Activated B cell treated with CpG ODN at 0.5 μM for 24 hours (primary cell): ENCODE data around the gene FLNB. TPM values are rescaled to one million over a fixed set of nuclear protein-coding genes. Genes with fewer than 3 reads are reported as not detected.

Source experiments
- ATAC-seq: fragments of 200-7000 bp; cut with Tn5 transposase; one replicate; pipeline ENCODE4 v1.10.0; 2021; ENCODE audit warnings: low read depth, mild to moderate bottlenecking, moderate library complexity
- CTCF ChIA-PET: fragments of 350-600 bp; sonication (Branson Sonifier 250); formaldehyde crosslinking; loops from one replicate; lab custom pipeline; 2021; ENCODE audit warnings: antibody characterized with exemption; lab: Charles Lee
- POLR2A ChIA-PET: fragments of 350-600 bp; sonication (Branson Sonifier 250); formaldehyde crosslinking; loops from one replicate; lab custom pipeline; 2021; ENCODE audit warnings: antibody characterized with exemption; lab: Charles Lee
- DNase-seq: peaks from one replicate; pipeline ENCODE4 v3.0.0; 2022
- H3K27ac Mint-ChIP-seq: one replicate; pipeline ENCODE4 v1.8.0; 2020; ENCODE audit warnings: mixed read lengths
- H3K27me3 Mint-ChIP-seq: one replicate; pipeline ENCODE4 v1.8.0; 2021; ENCODE audit warnings: mixed read lengths
- H3K36me3 Mint-ChIP-seq: one replicate; pipeline ENCODE4 v1.8.0; 2021; ENCODE audit warnings: low read depth, mixed read lengths
- H3K4me1 Mint-ChIP-seq: one replicate; pipeline ENCODE4 v1.8.0; 2021; ENCODE audit warnings: mixed read lengths
- H3K4me3 Mint-ChIP-seq: one replicate; pipeline ENCODE4 v1.8.0; 2020; ENCODE audit warnings: mild to moderate bottlenecking, mixed read lengths
- H3K9me3 Mint-ChIP-seq: one replicate; pipeline ENCODE4 v1.8.0; 2020; ENCODE audit warnings: mixed read lengths
- CTCF ChIP-seq: fragments of 200-600 bp; IDR thresholded peaks from one replicate; pipeline ENCODE4 v1.8.0; 2022; ENCODE audit warnings: antibody characterized with exemption, mild to moderate bottlenecking
- intact Hi-C: fragments of 100-400 bp; cut with micrococcal nuclease; formaldehyde crosslinking; loops from one replicate; pipeline ENCODE4 v1.15.1; 2024
- total RNA-seq: library from RNA; stranded (reverse); gene quantifications from 2 replicates; pipeline ENCODE4 v1.2.3, GENCODE V29; 2022

Gene FLNB
- total RNA-seq, 1 donor from 2014 or later = 16.7 TPM

GRCh38 chr3:57999417-58000115 is 8.7 kb upstream of the FLNB start:
- ATAC-seq (no peak), DNase-seq (no peak)
- no peak overlapping the region for H3K27ac Mint-ChIP-seq
- H3K9me3 Mint-ChIP-seq = no peaks in the 10 kb centered on the region
- intact Hi-C loops = loop anchor here (2.0 to 10.0 kb wide), 2 partner anchors 15 to 635 kb away; no protein-coding TSS in a partner anchor
- TF ChIP-seq CTCF = no peak
- H3K36me3 Mint-ChIP-seq = no peaks in the 10 kb centered on the region
- no peaks in the 10 kb centered on the region for H3K27me3 Mint-ChIP-seq
- POLR2A ChIA-PET = no interaction called here
- CTCF ChIA-PET = interaction anchor here (0.7 kb wide), 1 partner anchor 178 kb away, joined by 3 read pairs; no protein-coding TSS in a partner anchor
- H3K4me1 Mint-ChIP-seq = peaks cover 21% of the 10 kb centered on the region
- no peak overlapping the region for H3K4me3 Mint-ChIP-seq

- Mint-ChIP-seq H3K4me3 (no peak overlapping the region), H3K27me3 (no peaks in the 10 kb centered on the region), H3K4me1 (peaks cover 21% of the 10 kb centered on the region), H3K9me3 (no peaks in the 10 kb centered on the region), H3K27ac (no peak overlapping the region), H3K36me3 (no peaks in the 10 kb centered on the region)
- intact Hi-C loops = loop anchor here (10.0 kb wide), 1 partner anchor 634 kb away; no protein-coding TSS in a partner anchor
- CTCF ChIA-PET = no interaction called here
- DNase-seq (no peak), ATAC-seq (no peak)
- POLR2A ChIA-PET = no interaction called here
- TF ChIP-seq CTCF = no peak
Observed at GRCh38 chr3:58000306-58001085, 7.7 kb upstream of the FLNB start.

GRCh38 chr3:58001086-58001467 is 7.1 kb upstream of the FLNB start:
- ChIA-PET CTCF (no interaction called here), POLR2A (no interaction called here)
- H3K36me3 Mint-ChIP-seq = no peaks in the 10 kb centered on the region
- no peak overlapping the region for H3K4me3 Mint-ChIP-seq
- no peak for DNase-seq
- no peaks in the 10 kb centered on the region for H3K27me3 Mint-ChIP-seq
- H3K9me3 Mint-ChIP-seq = no peaks in the 10 kb centered on the region
- intact Hi-C loops = loop anchor here (10.0 kb wide), 1 partner anchor 634 kb away; no protein-coding TSS in a partner anchor
- no peak overlapping the region for H3K27ac Mint-ChIP-seq
- H3K4me1 Mint-ChIP-seq = peaks cover 21% of the 10 kb centered on the region
- TF ChIP-seq CTCF = no peak
- no peak for ATAC-seq

DNA sequence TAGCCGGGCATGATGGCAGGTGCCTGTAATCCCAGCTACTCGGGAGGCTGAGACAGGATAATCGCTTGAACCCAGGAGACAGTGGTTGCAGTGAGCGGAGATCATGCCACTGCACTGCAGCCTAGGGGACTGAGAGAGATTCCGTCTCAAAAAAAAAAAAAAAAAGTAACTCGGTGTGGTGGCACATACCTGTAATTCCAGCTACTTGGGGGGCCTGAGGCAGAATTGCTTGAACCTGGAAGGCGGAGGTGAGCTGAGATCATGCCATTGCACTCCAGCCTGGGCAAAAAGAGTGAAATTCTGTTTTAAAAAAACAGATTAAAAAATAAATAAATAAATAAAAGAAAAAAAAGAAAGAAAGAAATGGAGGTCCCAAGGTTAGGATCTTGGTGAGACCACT is 6.2 kb upstream of the FLNB start:
- CTCF ChIA-PET = no interaction called here
- H3K27ac Mint-ChIP-seq = no peak overlapping the region

More for the DNA sequence above, 6.2 kb upstream of the FLNB start:
- intact Hi-C loops = loop anchor here (10.0 kb wide), 1 partner anchor 633 kb away; no protein-coding TSS in a partner anchor
- no peak for TF ChIP-seq CTCF
- ATAC-seq (no peak), DNase-seq (no peak)
- Mint-ChIP-seq H3K4me1 (peaks cover 21% of the 10 kb centered on the region), H3K36me3 (no peaks in the 10 kb centered on the region), H3K9me3 (no peaks in the 10 kb centered on the region), H3K27me3 (no peaks in the 10 kb centered on the region), H3K4me3 (no peak overlapping the region)
- POLR2A ChIA-PET = no interaction called here
